Activated T-helper 9 cell treated with anti-CD3 and anti-CD28 coated beads, Interleukin-2, amount 50 U/mL, for 16 hours (primary cell): Measurements from ENCODE around the gene GGA3.

Experiments
- DNase-seq: peaks from one replicate; pipeline ENCODE4 v3.0.0-alpha.2; 2020; ENCODE audit warnings: low read depth

GGA3 gene

GRCh38 chr17:75245011-75245410 lies 16.4 kb downstream of the GGA3 start:
- DNase-seq, result no peak

- no peak for DNase-seq
Measured at GRCh38 chr17:75244133-75244866, 17.1 kb downstream of the GGA3 start.

- DNase-seq, result no peak
Measured at GRCh38 chr17:75242461-75243042, 18.9 kb downstream of the GGA3 start.

- no peak for DNase-seq
Measured at GRCh38 chr17:75241996-75242460, 19.4 kb downstream of the GGA3 start.

- DNase-seq, result no peak
Measured at GRCh38 chr17:75241502-75241901, 19.9 kb downstream of the GGA3 start.

- DNase-seq, result no peak
Measured at GRCh38 chr17:75241143-75241430, 20.3 kb downstream of the GGA3 start.

GRCh38 chr17:75240394-75241142 lies 20.8 kb downstream of the GGA3 start:
- no peak for DNase-seq

GRCh38 chr17:75239778-75240393 lies 21.5 kb downstream of the GGA3 start:
- no peak for DNase-seq

GRCh38 chr17:75239214-75239613 lies 22.2 kb downstream of the GGA3 start:
- DNase-seq, result no peak

- DNase-seq, result peak; percentile 47
Measured at GRCh38 chr17:75238684-75239191, 22.7 kb downstream of the GGA3 start.

- no peak for DNase-seq
Measured at GRCh38 chr17:75238020-75238580, 23.3 kb downstream of the GGA3 start.

GRCh38 chr17:75237100-75238014 lies 24.0 kb downstream of the GGA3 start:
- no peak for DNase-seq

GRCh38 chr17:75232786-75233185 lies 28.6 kb downstream of the GGA3 start:
- no peak for DNase-seq

GRCh38 chr17:75231741-75232464 lies 29.5 kb downstream of the GGA3 start:
- DNase-seq, result no peak

- no peak for DNase-seq
Measured at GRCh38 chr17:75231071-75231470, 30.3 kb downstream of the GGA3 start.

- DNase-seq, result no peak
Measured at GRCh38 chr17:75228847-75229246, 32.6 kb downstream of the GGA3 start.

- no peak for DNase-seq
Measured at GRCh38 chr17:75228305-75228704, 33.1 kb downstream of the GGA3 start.

GRCh38 chr17:75227729-75228128 lies 33.7 kb downstream of the GGA3 start:
- no peak for DNase-seq

- no peak for DNase-seq
Measured at GRCh38 chr17:75225016-75225415, 36.4 kb downstream of the GGA3 start.

- no peak for DNase-seq
Measured at GRCh38 chr17:75219815-75220214, 41.6 kb downstream of the GGA3 start.

- no peak for DNase-seq
Measured at GRCh38 chr17:75218131-75218530, 43.3 kb downstream of the GGA3 start.
